Fibroblast of skin of scalp (primary cell): ENCODE data around the gene RHEB.
A peak's percentile ranks its signal among the peaks of the same experiment; 100 is the strongest.

Source experiments
- DNase-seq: peaks from one replicate; pipeline ENCODE4 v3.0.0-alpha.2; 2013

Gene RHEB

GRCh38 chr7:151503902-151504714 is 15.6 kb downstream of the RHEB start:
- DNase-seq, result peak; percentile 77

- no peak for DNase-seq
Measured at GRCh38 chr7:151501676-151502075, 18.0 kb downstream of the RHEB start.

- no peak for DNase-seq
Measured at GRCh38 chr7:151498495-151498894, 21.2 kb downstream of the RHEB start.

- DNase-seq, result no peak
Measured at GRCh38 chr7:151497306-151497871, 22.3 kb downstream of the RHEB start.

GRCh38 chr7:151495360-151495759 is 24.3 kb downstream of the RHEB start:
- no peak for DNase-seq

GRCh38 chr7:151494298-151495284 is 25.1 kb downstream of the RHEB start:
- no peak for DNase-seq

- DNase-seq, result peak; percentile 17
Measured at GRCh38 chr7:151493083-151493482, 26.6 kb downstream of the RHEB start.

- DNase-seq, result peak; percentile 92
Measured at GRCh38 chr7:151491859-151492258, 27.8 kb downstream of the RHEB start.

GRCh38 chr7:151490456-151491105 is 29.1 kb downstream of the RHEB start:
- DNase-seq, result peak; percentile 66

GRCh38 chr7:151489498-151489897 is 30.2 kb downstream of the RHEB start:
- no peak for DNase-seq

GRCh38 chr7:151488096-151488495 is 31.6 kb downstream of the RHEB start:
- DNase-seq, result peak; percentile 59

GRCh38 chr7:151487228-151487627 is 32.5 kb downstream of the RHEB start:
- DNase-seq, result peak; percentile 16

GRCh38 chr7:151486074-151486473 is 33.6 kb downstream of the RHEB start:
- DNase-seq, result no peak

- peak; percentile 59 for DNase-seq
Measured at GRCh38 chr7:151484971-151485707, 34.6 kb downstream of the RHEB start.

GRCh38 chr7:151483711-151483983 is 36.0 kb downstream of the RHEB start:
- no peak for DNase-seq

- DNase-seq, result no peak
Measured at GRCh38 chr7:151482883-151483710, 36.6 kb downstream of the RHEB start.

- DNase-seq, result no peak
Measured at GRCh38 chr7:151481650-151482505, 37.8 kb downstream of the RHEB start.

GRCh38 chr7:151477867-151478266 is 41.8 kb downstream of the RHEB start:
- no peak for DNase-seq

- no peak for DNase-seq
Measured at GRCh38 chr7:151472644-151473380, 46.9 kb downstream of the RHEB start.
